ENCODE data around the gene REST. TPM values are rescaled to one million over a fixed set of nuclear protein-coding genes. Genes with fewer than 3 reads are reported as not detected.
A peak's percentile ranks its signal among the peaks of the same experiment; 100 is the strongest.

REST gene
- 40.4 and 67.7 TPM in 2 replicates for total RNA-seq (2011; cell fraction: chromatin; rRNA removed; ENCODE audit: low replicate concordance)
- total RNA-seq (2011; cell fraction: nucleolus; rRNA removed): 18.8 and 21.2 TPM in 2 replicates
- 27.1 and 31.8 TPM in 2 replicates for total RNA-seq (2011; cell fraction: nucleoplasm; rRNA removed)
- total RNA-seq (2014; rRNA removed) (19.2 and 28.4 TPM in 2 replicates), total RNA-seq (2014; rRNA removed; fragmentation: Illumina TruSeq; extraction: Trizol) (20.1 and 23.6 TPM in 2 replicates), total RNA-seq (2015; rRNA removed; fragmentation: Illumina TruSeq; extraction: Trizol) (19.9 TPM in 2 replicates), total RNA-seq (2021) (23.2 and 24.0 TPM in 2 replicates), polyA plus RNA-seq (2011; rRNA removed) (15.3 and 19.3 TPM in 2 replicates), polyA plus RNA-seq (2014; fragmentation: Illumina TruSeq; extraction: Trizol) (8.9 and 9.7 TPM in 2 replicates), polyA plus RNA-seq (2014; fragmentation: Nextera tagmentation; extraction: Ambion mirVana) (1 to 10 TPM; 2.9 to 6.9 TPM), polyA plus RNA-seq (2014; rRNA removed) (10.1 and 10.8 TPM in 2 replicates), polyA minus RNA-seq (2011; rRNA and poly(A)+ RNA removed) (60.5 and 72.5 TPM in 2 replicates), Bru-seq, nascent RNA (percentile 76 among the genes with signal in this experiment), BruChase-seq, experiment 1, labeled RNA remaining after a 2-hour chase (percentile 85 among the genes with signal in this experiment), BruChase-seq, experiment 2, labeled RNA remaining after a 6-hour chase (percentile 87 among the genes with signal in this experiment)
- polyA plus RNA-seq (2011; cell fraction: cytosol; rRNA removed): 4.0 and 7.3 TPM in 2 replicates
- polyA plus RNA-seq (2011; cell fraction: nucleus; rRNA removed): 11.4 and 12.6 TPM in 2 replicates
- polyA plus RNA-seq (2012): 5.1 and 6.8 TPM in 2 replicates
- polyA minus RNA-seq (2011; cell fraction: cytosol; rRNA and poly(A)+ RNA removed): 15.0 and 22.1 TPM in 2 replicates
- polyA minus RNA-seq (2011; cell fraction: nucleus; rRNA and poly(A)+ RNA removed): 15.3 and 21.0 TPM in 2 replicates
- long read RNA-seq, experiment 1, full-length matches to known transcripts: 42 of 85 reads
- long read RNA-seq, experiment 1, partial matches to known transcripts: 7 of 85 reads
- long read RNA-seq, experiment 1, other reads (novel, unspliced or antisense): 36 of 85 reads
- long read RNA-seq, experiment 2, partial matches to known transcripts: 1 of 5 reads
- long read RNA-seq, experiment 2, other reads (novel, unspliced or antisense): 4 of 5 reads
- long read RNA-seq, experiment 3, full-length matches to known transcripts: 17 of 22 reads
- long read RNA-seq, experiment 3, partial matches to known transcripts: 3 of 22 reads
- long read RNA-seq, experiment 3, other reads (novel, unspliced or antisense): 2 of 22 reads

GRCh38 chr4:56907489-56908205 lies at the start of gene REST:
Gene REST, plus strand, starts transcription at chr4:56907900. Its CDS starts 2,739 bp downstream, at chr4:56910639.
- Histone ChIP-seq H3K4me2 (ENCODE audit: insufficient read depth, low read length) (peak within 1 kb of the TSS; percentile 90), H3K4me3 (peak within 1 kb of the TSS; percentile 99), H3K27me3 (ENCODE audit: control insufficient read depth in 2 of 2, insufficient read depth in 2 of 2, low read length in 2 of 2) (peaks cover 2 to 13% of the 10 kb centered on the region in 2 experiments; a peak in 4 of 5 replicates), H3K36me3 (ENCODE audit: control insufficient read depth, insufficient read depth, low read length) (peaks cover 14% of the 10 kb centered on the region; the same call in 2 of the 3 replicates), H3K9me1 (ENCODE audit: control insufficient read depth, insufficient read depth, low read length) (no peaks in the 10 kb centered on the region), H4K20me1 (replicated peaks; ENCODE audit: control insufficient read depth, insufficient read depth, low read length) (peaks cover 8% of the 10 kb centered on the region; the same call in 1 of the 2 replicates), H3K9me3 (replicated peaks; ENCODE audit: control insufficient read depth, insufficient read depth, low read depth, low read length) (no peaks in the 10 kb centered on the region), H3K9ac (ENCODE audit: insufficient read depth in 1 of 2, low read depth in 2 of 2, low read length in 2 of 2) (peak within 1 kb of the TSS; percentile 95 to 98), H3K79me2 (ENCODE audit: control insufficient read depth, insufficient read depth, low read length) (peaks cover 43% of the 10 kb centered on the region), H2AFZ (ENCODE audit: low read depth, low read length) (peak within 1 kb of the TSS; percentile 90), H3K4me1 (replicated peaks in 1 of 2; ENCODE audit: control insufficient read depth in 2 of 2, insufficient read depth in 2 of 2, low read length in 2 of 2) (peaks cover 16 to 18% of the 10 kb centered on the region in 2 experiments; a peak in 4 of 5 replicates), H3K27ac (ENCODE audit: extremely low read depth, low read depth, low read length) (peak within 1 kb of the TSS; percentile 97)
- WGBS (ENCODE audit: insufficient coverage, low coverage, missing lambda C conversion rate): under 1% methylated on average over 25 of the region's 74 CpGs
- FAIRE-seq: no peak
- intact Hi-C loops (cut with micrococcal nuclease) (loop anchor here (5.0 kb wide), 1 partner anchor 70 kb away; the partner anchor contains the start of genes NOA1 and POLR2B), in situ Hi-C loops (cut with MboI) (no loop called here)
- BruUV-seq (replicated peaks): no TSS peak
- ATAC-seq: peak; percentile 58
- POLR2A ChIA-PET: interaction anchor here (0.9 to 2.0 kb wide), 6 partner anchors 14 to 71 kb away, joined by 3 to 9 read pairs (median 5); partner anchors contain the start of genes NOA1 and POLR2B
- peak; percentile 81 to 88 (median 86) for DNase-seq (ENCODE audit: extremely low read depth in 1 of 4, low spot score in 3 of 4)
- CTCF ChIA-PET (ENCODE audit: low intra/inter-chr PET ratio): no interaction called here
- TF ChIP-seq CREB1 (IDR thresholded peaks at IDR 0.05) (peak; percentile 36; the same call in 1 of the 2 replicates), CREB1 (CRISPR knock-in tag; IDR thresholded peaks at IDR 0.05) (no peak), CEBPZ (IDR thresholded peaks at IDR 0.05; ENCODE audit: borderline replicate concordance, low read depth, low read length) (no peak), SP1 (CRISPR knock-in tag; IDR thresholded peaks at IDR 0.05) (0 out of 2 replicates have a peak, but pooled peaks have one; percentile 34), ARID3A (IDR thresholded peaks at IDR 0.05; ENCODE audit: borderline replicate concordance, low read depth, low read length) (no peak), ZNF444 (CRISPR knock-in tag; IDR thresholded peaks at IDR 0.05) (peak; percentile 90; the same call in 1 of the 2 replicates), RB1 (IDR thresholded peaks at IDR 0.05; ENCODE audit: low read depth) (0 out of 2 replicates have a peak, but pooled peaks have one; percentile 20), GATA2 (CRISPR knock-in tag; IDR thresholded peaks at IDR 0.05) (no peak), SIN3A (IDR thresholded peaks at IDR 0.05; ENCODE audit: borderline replicate concordance in 2 of 2, control insufficient read depth in 1 of 2, low read depth in 2 of 2, low read length in 2 of 2) (peak; percentile 14 to 38; a peak in 1 of 4 replicates)

All from K562 (cell line).